Activated T-helper 1 cell treated with anti-CD3 and anti-CD28 coated beads, Interleukin-2, amount 50 U/mL, for 16 hours (primary cell): ENCODE measurements around the gene TSPAN14.
"Not testable (repeated sequence)": the region's sequence is repeated elsewhere in the genome, so short reads cannot be mapped to it uniquely, and the experiment has no call there.

ENCODE experiments used
- DNase-seq, 2 donors: peaks; one replicate each; pipeline ENCODE4 v3.0.0-alpha.2; 2020; ENCODE audit warnings: low read depth in 1 of 2, low spot score in 1 of 2

Gene TSPAN14, protein sequence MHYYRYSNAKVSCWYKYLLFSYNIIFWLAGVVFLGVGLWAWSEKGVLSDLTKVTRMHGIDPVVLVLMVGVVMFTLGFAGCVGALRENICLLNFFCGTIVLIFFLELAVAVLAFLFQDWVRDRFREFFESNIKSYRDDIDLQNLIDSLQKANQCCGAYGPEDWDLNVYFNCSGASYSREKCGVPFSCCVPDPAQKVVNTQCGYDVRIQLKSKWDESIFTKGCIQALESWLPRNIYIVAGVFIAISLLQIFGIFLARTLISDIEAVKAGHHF

GRCh38 chr10:80453842-80454512 lies at the start of gene TSPAN14:
TSPAN14 (plus strand) TSS chr10:80454310; CDS start chr10:80489234, 34,924 bp downstream.
- DNase-seq = peak; percentile 50 to 70

- no peak for DNase-seq
Observed at GRCh38 chr10:80405035-80405434, 49.1 kb upstream of the TSPAN14 start.

DNA sequence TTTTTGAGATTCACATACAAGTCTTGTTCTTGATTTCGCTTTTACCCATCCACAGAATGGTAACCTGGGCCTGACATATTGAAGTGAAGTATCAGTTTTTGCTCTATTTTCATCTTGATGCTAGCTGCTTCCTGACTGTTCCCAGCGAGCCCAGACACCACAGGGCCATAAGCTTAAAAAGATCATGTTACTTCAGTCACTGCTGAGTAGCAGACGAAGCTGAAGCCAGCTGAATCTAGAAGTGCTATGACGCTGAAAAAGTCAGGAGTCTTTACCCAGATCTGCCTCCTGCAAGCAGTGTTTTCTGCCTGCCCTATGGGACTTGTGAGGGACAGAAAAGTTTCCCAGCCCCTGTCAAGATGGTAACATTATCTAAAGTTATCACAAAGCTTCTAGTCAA lies 48.5 kb upstream of the TSPAN14 start:
- DNase-seq = no peak

DNA sequence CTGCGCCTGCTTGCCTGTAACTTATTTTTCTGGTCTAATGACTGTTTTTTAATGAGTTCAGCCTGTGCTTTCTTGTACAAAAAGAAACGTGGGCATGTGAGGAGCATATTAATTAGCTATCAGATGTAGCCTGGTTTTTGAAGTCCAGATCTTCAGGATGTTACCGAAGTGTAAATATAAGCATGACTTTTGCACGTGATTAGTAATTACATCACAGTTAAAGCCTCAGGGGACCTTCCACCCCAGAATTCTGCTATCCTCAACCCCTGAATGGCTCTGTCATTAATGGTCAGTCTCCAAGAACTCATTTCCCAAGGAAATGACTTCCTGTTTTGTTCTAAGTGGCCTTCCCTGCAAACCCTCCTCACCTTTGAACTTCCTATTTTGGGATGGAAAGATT lies 47.9 kb upstream of the TSPAN14 start:
- no peak for DNase-seq

DNA sequence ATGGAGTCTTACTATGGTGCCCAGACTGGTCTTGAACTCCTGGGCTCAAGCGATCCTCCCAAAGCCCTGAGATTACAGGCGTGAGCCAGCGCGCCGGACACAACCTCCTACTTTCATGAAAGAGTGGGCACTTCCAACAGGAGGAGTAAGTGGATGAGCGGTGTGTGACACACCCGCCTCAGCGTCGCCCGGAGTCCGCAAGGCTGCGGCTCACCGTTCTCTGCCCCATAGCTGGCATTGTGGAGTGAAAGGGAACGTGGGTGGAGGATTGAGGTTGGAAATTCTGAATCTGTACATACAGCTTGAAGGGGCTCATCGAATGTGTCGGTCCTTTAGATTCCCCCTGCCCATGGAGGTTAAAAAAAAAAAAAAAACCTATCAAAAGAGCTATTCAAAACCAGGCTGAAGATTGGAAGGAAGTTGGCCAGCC lies 46.3 kb upstream of the TSPAN14 start:
- peak in 1 of 2 donors; percentile 16 for DNase-seq

DNA sequence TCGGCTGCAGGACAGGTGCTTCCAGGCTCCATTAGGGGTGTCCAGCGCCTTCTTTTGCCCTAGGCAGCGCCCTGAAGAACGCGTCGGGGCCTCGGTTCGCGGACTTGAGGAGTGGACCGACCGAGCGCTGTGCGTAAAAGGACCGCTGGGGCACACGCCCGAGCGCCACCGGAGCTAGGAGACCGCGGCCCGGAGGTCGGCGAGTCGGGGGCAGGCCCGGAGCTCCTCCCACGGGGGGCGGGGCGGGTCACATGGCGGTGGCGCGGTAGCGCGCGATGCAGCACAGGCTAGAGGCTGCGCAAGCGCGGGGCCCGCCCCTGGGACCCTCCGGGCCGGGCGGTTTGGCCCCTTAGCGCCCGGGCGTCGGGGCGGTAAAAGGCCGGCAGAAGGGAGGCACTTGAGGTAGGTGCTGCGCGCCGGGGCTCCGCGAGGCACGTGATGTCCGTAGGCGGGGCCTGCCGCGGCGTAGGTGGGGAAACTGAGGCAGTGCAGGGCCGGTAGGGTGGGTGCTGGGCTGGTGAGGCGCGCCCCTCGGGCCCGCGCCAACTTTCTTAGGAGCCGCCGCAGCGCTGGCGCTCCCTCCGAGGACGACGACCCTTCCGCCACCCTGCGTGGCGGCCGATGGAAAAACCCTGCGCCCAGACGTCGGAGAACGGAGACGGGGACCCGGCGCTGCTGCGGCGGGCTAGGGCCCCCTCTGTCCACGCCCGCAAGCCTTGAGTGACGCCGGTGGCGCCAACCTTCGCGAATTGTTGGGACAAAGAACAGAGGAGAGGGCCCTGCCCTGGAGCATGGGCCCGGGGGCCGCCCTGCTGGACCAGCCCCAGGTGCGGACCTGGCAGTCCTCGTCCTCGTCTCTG lies 45.6 kb upstream of the TSPAN14 start, which contains the start of gene PRXL2A:
PRXL2A (plus strand) TSS at position 310 of the 860 bp plus-strand sequence. CDS start 11,917 bp downstream, outside the sequence.
- peak; percentile 56 to 68 for DNase-seq

- no peak for DNase-seq
Observed at GRCh38 chr10:80409121-80409520, 45.0 kb upstream of the TSPAN14 start.

GRCh38 chr10:80410122-80410521 lies 44.0 kb upstream of the TSPAN14 start:
- DNase-seq = no peak

DNA sequence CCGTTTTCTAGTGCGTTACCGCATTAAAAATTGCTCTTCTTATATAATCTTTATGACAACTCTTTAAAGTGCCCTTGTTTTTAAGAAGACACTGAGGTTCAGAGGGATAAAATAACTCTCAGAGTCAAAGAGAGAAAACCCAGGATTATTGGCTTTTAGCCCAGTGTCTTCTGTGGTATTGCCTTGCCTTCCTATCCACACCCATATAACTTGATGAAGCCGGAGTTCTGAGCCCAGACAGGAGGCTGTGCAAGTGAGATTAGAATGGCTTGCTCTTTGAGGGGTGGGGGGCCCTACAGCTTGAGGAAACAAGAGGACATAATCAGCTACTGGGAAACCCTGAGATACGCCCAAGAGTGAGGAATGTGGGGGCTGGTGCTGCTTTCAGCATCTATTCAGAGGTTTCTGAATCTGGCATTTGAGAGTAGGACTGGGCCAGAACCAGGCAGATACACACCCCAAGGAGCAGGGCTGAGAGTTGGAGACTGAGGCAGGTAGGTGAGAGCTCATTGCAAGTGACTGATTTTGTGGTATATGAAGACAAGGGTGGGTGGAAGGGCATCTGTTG lies 43.4 kb upstream of the TSPAN14 start:
- DNase-seq = no peak

- no peak for DNase-seq
Observed at GRCh38 chr10:80411267-80411668, 42.8 kb upstream of the TSPAN14 start.

DNA sequence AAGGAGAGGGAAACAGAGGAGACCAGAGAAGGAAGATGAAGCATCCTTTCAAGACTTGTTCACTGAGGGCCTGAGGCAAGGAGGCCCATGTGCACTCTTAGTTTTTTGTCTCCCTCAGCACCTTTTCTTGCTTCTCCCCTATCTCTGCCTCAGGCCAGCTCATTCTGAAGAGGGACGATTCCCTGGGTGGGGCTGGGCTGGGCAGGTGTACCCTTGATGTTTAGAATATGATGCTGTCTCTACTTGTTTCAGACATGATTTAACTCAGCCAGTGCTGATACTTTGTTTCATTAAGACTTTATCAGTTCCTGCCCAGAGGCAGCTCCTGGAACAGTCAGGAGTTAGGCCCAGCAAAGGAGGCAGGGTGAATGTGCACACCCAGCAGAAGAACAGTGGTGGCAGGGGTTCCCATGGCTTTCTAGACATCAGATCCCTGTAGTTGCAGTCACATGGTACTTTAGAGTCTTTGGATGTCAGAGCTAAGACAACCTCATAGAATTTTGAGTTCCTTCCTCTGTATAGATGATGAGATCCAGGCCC lies 42.4 kb upstream of the TSPAN14 start:
- DNase-seq = no peak

DNA sequence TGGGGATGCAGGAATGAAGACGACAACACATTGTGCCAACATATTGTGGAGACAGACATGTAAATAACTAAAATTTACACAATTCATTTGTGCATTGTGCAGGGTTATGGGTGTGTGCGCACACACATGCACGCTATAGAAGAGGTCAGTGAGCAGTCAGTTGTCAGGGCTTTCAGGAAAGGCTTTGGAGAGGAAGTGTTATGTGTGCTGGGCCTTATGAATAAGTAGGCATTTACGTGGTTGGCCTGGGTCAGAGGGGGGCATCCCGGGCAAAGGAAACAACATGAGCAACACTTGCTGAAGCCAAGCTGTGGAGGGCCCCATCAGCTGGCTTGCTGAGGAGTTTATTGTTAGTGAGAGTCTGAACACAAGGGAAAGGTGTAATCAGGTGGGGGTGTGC lies 41.6 kb upstream of the TSPAN14 start:
- no peak for DNase-seq

GRCh38 chr10:80413271-80413996 lies 40.7 kb upstream of the TSPAN14 start:
- no peak for DNase-seq

DNA sequence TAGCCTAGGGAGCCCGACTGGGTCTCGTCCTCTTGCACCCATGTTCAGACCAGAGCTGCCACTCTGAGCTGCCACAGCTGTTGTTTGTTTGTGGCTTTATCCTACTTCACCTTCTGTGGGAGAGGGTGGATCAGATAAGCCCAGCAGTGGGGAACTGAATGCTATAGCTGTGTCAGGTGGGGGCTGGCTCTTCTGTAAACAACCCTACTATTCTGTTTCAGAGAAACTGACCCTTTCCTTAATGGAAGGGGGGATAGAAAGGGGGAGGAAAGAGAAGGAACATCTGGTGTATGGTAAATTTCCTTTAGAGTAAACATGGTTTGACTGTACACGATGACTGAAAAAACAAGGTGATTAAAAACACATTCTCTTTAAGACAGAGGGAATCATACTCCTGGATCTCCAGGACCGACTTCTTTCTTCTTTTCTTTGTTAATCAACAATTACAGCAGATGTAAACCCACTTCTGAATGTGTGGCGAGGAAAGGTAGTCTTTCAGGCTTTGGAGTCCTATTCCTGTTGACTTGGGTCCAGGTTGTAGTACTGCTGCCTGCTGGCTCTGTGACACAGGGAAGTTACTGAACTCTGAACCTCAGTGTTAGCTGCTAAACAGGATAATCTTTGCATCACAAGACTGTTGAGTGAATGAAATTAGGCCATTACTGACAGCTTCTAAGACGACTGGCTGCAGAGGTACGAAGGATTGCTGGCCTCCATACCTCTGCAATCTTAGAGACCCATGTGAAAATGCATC lies 39.8 kb upstream of the TSPAN14 start:
- DNase-seq = no peak

DNA sequence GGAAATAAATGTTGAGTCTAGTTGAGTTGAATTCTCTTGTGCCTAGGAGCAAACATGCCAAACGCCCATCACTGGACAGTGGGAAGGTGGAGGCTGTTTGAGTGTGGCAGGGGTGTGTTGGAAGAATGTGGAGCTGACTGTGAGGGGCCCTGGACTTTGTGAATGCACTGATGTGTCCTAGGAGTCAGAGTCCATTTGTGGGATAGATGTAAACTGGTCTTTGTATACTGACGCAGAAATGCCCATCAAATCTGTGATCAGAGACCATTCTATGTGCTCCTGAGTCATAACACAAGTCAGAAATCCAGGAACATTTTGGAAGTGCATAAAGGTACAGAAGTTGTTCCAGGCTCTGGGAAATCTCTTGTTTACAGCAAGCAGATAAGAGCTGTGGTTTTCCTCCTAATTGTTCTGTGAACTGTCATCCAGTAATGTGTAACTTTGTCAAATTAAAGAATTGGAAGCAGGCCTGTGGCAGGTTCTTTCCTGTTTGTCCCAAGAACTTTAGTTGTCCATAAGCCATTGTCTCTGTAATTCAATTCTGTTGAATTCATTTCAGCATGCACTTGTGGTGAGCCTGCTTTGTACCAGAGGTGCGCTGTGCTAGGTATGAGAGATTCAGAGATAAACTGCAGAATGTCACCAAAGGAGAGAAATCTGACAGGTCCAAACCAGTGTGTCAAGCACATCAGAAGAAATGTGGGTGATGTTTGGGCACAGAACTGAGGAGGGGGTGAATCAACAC lies 38.2 kb upstream of the TSPAN14 start:
- DNase-seq = no peak

GRCh38 chr10:80416479-80417098 lies 37.5 kb upstream of the TSPAN14 start:
- no peak for DNase-seq

DNA sequence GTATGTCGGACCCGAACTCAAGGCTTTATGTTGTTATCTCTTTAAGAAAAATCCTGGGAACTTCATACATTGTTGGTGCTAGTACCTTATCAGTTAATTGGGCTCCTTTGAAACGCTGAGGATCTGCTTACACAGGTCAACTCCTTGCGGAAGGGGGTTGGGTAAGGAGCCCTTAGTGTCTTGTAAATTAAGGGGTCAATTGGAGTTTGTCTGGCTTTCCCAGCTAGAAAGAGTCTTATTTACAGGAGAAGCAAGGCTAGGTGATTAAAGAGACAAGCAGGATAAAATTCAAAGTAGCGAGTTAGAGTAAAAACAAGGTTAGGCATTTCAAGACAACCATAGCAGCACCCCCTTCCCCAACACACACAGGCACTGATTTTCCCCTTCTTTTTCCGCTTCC lies 36.9 kb upstream of the TSPAN14 start:
- not testable (repeated sequence) for DNase-seq

GRCh38 chr10:80421050-80421706 lies 32.9 kb upstream of the TSPAN14 start:
- no peak for DNase-seq
